ENCODE measurements around the gene DMPK.
A peak's percentile ranks its signal among the peaks of the same experiment; 100 is the strongest.

Gene DMPK

GRCh38 chr19:45780448-45781213 is 1.7 kb downstream of the DMPK start:
- peak overlapping the region in 1 of 2 donors; percentile 62 for H3K4me3 ChIP-seq (replicated peaks in 1 of 2; ENCODE audit: low read depth in 2 of 2, low read length in 2 of 2)
- DNase-seq (ENCODE audit: low read depth in 2 of 2), result peak in 1 of 2 donors; percentile 21
- TF ChIP-seq, protein P1, sequence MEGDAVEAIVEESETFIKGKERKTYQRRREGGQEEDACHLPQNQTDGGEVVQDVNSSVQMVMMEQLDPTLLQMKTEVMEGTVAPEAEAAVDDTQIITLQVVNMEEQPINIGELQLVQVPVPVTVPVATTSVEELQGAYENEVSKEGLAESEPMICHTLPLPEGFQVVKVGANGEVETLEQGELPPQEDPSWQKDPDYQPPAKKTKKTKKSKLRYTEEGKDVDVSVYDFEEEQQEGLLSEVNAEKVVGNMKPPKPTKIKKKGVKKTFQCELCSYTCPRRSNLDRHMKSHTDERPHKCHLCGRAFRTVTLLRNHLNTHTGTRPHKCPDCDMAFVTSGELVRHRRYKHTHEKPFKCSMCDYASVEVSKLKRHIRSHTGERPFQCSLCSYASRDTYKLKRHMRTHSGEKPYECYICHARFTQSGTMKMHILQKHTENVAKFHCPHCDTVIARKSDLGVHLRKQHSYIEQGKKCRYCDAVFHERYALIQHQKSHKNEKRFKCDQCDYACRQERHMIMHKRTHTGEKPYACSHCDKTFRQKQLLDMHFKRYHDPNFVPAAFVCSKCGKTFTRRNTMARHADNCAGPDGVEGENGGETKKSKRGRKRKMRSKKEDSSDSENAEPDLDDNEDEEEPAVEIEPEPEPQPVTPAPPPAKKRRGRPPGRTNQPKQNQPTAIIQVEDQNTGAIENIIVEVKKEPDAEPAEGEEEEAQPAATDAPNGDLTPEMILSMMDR (IDR thresholded peaks at IDR 0.05; ENCODE audit: low read depth, low read length), result no peak

DNA sequence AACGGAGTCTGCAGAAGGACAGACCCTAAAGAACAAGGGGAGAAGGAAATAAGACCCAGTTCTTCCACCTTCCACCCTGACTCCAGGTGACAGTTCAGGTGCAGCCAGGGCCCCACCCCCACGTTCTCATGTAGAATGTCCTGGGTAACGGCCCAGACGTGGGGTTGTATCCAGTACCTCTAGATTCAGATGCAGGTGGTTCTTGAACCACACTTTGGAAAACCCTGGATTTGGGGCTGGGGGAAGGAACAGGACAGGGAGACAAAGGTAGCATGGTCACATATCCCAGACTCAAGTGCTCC is 2.2 kb downstream of the DMPK start:
- TF ChIP-seq, protein P1 (IDR thresholded peaks at IDR 0.05; ENCODE audit: low read depth, low read length), result no peak
- H3K4me3 ChIP-seq (replicated peaks in 1 of 2; ENCODE audit: low read depth in 2 of 2, low read length in 2 of 2), result no peak overlapping the region
- no peak for DNase-seq (ENCODE audit: low read depth in 2 of 2)

GRCh38 chr19:45779231-45780145 is 2.8 kb downstream of the DMPK start:
- H3K4me3 ChIP-seq (replicated peaks in 1 of 2; ENCODE audit: low read depth in 2 of 2, low read length in 2 of 2), result no peak overlapping the region
- DNase-seq (ENCODE audit: low read depth in 2 of 2), result peak; percentile 51 to 58
- TF ChIP-seq, protein P1 (IDR thresholded peaks at IDR 0.05; ENCODE audit: low read depth, low read length), result peak; percentile 34

- TF ChIP-seq, protein P1 (IDR thresholded peaks at IDR 0.05; ENCODE audit: low read depth, low read length), result no peak
- H3K4me3 ChIP-seq (replicated peaks in 1 of 2; ENCODE audit: low read depth in 2 of 2, low read length in 2 of 2), result no peak overlapping the region
- no peak for DNase-seq (ENCODE audit: low read depth in 2 of 2)
Observed at GRCh38 chr19:45778010-45778661, 4.2 kb downstream of the DMPK start.

- no peak overlapping the region for H3K4me3 ChIP-seq (replicated peaks in 1 of 2; ENCODE audit: low read depth in 2 of 2, low read length in 2 of 2)
- TF ChIP-seq, protein P1 (IDR thresholded peaks at IDR 0.05; ENCODE audit: low read depth, low read length), result no peak
Observed at GRCh38 chr19:45777395-45777961, 4.8 kb downstream of the DMPK start.

GRCh38 chr19:45774765-45775164 is 7.5 kb downstream of the DMPK start:
- DNase-seq (ENCODE audit: low read depth in 2 of 2), result no peak
- TF ChIP-seq, protein P1 (IDR thresholded peaks at IDR 0.05; ENCODE audit: low read depth, low read length), result no peak
- no peak overlapping the region for H3K4me3 ChIP-seq (replicated peaks in 1 of 2; ENCODE audit: low read depth in 2 of 2, low read length in 2 of 2)

More at GRCh38 chr19:45777395-45777961, 4.8 kb downstream of the DMPK start:
- DNase-seq (ENCODE audit: low read depth in 2 of 2), result no peak
